ENCODE data around the gene WNT6. TPM values are rescaled to one million over a fixed set of nuclear protein-coding genes. Genes with fewer than 3 reads are reported as not detected.

The WNT6 gene
- total and polyA plus RNA-seq, 3 experiments from 2014 or later = 0.27 to 0.42 (median 0.39) TPM

- Mint-ChIP-seq H3K4me1 (peaks cover 21 to 35% (median 25%) of the 10 kb centered on the region in 3 donors), H3K27ac (peak overlapping the region in 3 of 8 donors; percentile 44 to 51 (median 50)), H3K27me3 (peaks cover 39 to 71% of the 10 kb centered on the region in 2 donors), H3K9me3 (no peaks in the 10 kb centered on the region), H3K36me3 (no peaks in the 10 kb centered on the region), H3K4me3 (peak overlapping the region; percentile 73 to 91 (median 76))
- Histone ChIP-seq H3K4me1 (ENCODE audit: insufficient read depth, low read length) (peaks cover 25% of the 10 kb centered on the region), H3K4me3 (ENCODE audit: low read length) (peak overlapping the region; percentile 20), H3K36me3 (ENCODE audit: insufficient read depth, low read length) (no peaks in the 10 kb centered on the region), H3K27me3 (ENCODE audit: insufficient read depth, low read length, poor library complexity, severe bottlenecking) (peaks cover 19% of the 10 kb centered on the region), H3K27ac (ENCODE audit: low read depth, low read length) (no peak overlapping the region), H3K9me3 (ENCODE audit: low read length) (no peaks in the 10 kb centered on the region)
- CTCF ChIA-PET = interaction anchor here (0.9 to 23.1 kb wide), 5 partner anchors 8 to 109 kb away, joined by 3 to 1010 read pairs (median 5); no protein-coding TSS in a partner anchor
- POLR2A ChIA-PET = no interaction called here
- DNase-seq = no peak
These were observed 12.0 kb downstream of the WNT6 start for GRCh38 chr2:218871345-218872302.

- peaks cover 32% of the 10 kb centered on the region for H3K4me1 ChIP-seq (ENCODE audit: insufficient read depth, low read length)
- H3K36me3 ChIP-seq (ENCODE audit: insufficient read depth, low read length) = no peaks in the 10 kb centered on the region
- H3K36me3 Mint-ChIP-seq = no peaks in the 10 kb centered on the region
- ChIA-PET CTCF (interaction anchor here (0.9 to 23.1 kb wide), 6 partner anchors 9 to 119 kb away, joined by 3 to 1010 read pairs (median 4); no protein-coding TSS in a partner anchor), POLR2A (no interaction called here)
- no peak overlapping the region for H3K4me3 ChIP-seq (ENCODE audit: low read length)
- H3K4me3 Mint-ChIP-seq = peak overlapping the region in 4 of 7 donors; percentile 53 to 77 (median 68)
- peaks cover 24 to 42% (median 32%) of the 10 kb centered on the region in 3 donors for H3K4me1 Mint-ChIP-seq
- no peaks in the 10 kb centered on the region for H3K9me3 ChIP-seq (ENCODE audit: low read length)
- H3K27me3 Mint-ChIP-seq = peaks cover 34 to 64% of the 10 kb centered on the region in 2 donors
- no peak for DNase-seq
- H3K27me3 ChIP-seq (ENCODE audit: insufficient read depth, low read length, poor library complexity, severe bottlenecking) = peaks cover 19% of the 10 kb centered on the region
- peak overlapping the region in 1 of 8 donors; percentile 68 for H3K27ac Mint-ChIP-seq
- H3K9me3 Mint-ChIP-seq = no peaks in the 10 kb centered on the region
- no peak overlapping the region for H3K27ac ChIP-seq (ENCODE audit: low read depth, low read length)
These were observed 13.2 kb downstream of the WNT6 start for GRCh38 chr2:218872645-218873358.

DNA sequence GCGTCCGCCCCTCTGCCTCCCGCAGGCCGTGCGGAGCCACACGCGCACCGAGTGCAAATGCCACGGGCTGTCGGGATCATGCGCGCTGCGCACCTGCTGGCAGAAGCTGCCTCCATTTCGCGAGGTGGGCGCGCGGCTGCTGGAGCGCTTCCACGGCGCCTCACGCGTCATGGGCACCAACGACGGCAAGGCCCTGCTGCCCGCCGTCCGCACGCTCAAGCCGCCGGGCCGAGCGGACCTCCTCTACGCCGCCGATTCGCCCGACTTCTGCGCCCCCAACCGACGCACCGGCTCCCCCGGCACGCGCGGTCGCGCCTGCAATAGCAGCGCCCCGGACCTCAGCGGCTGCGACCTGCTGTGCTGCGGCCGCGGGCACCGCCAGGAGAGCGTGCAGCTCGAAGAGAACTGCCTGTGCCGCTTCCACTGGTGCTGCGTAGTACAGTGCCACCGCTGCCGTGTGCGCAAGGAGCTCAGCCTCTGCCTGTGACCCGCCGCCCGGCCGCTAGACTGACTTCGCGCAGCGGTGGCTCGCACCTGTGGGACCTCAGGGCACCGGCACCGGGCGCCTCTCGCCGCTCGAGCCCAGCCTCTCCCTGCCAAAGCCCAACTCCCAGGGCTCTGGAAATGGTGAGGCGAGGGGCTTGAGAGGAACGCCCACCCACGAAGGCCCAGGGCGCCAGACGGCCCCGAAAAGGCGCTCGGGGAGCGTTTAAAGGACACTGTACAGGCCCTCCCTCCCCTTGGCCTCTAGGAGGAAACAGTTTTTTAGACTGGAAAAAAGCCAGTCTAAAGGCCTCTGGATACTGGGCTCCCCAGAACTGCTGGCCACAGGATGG lies 14.0 kb downstream of the WNT6 start:
- POLR2A ChIA-PET = interaction anchor here (4.0 kb wide), 1 partner anchor 24 kb away, joined by 54 read pairs; no protein-coding TSS in a partner anchor
- CTCF ChIA-PET = interaction anchor here (1.0 to 23.1 kb wide), 4 partner anchors 13 to 118 kb away, joined by 3 to 1010 read pairs (median 34); no protein-coding TSS in a partner anchor

GRCh38 chr2:218875692-218876246 lies 16.2 kb downstream of the WNT6 start:
- CTCF ChIA-PET = interaction anchor here (0.7 to 23.1 kb wide), 19 partner anchors 8 to 480 kb away, joined by 3 to 1010 read pairs (median 6); no protein-coding TSS in a partner anchor
- H3K9me3 ChIP-seq (ENCODE audit: low read length) = no peaks in the 10 kb centered on the region
- H3K27me3 ChIP-seq (ENCODE audit: insufficient read depth, low read length, poor library complexity, severe bottlenecking) = peaks cover 19% of the 10 kb centered on the region
- DNase-seq = no peak
- peaks cover 29 to 50% (median 37%) of the 10 kb centered on the region in 3 donors for H3K4me1 Mint-ChIP-seq
- H3K27me3 Mint-ChIP-seq = peaks cover 36 to 41% of the 10 kb centered on the region in 2 donors
- peaks cover 42% of the 10 kb centered on the region for H3K4me1 ChIP-seq (ENCODE audit: insufficient read depth, low read length)
- H3K27ac Mint-ChIP-seq = no peak overlapping the region
- POLR2A ChIA-PET = interaction anchor here (0.9 to 4.0 kb wide), 3 partner anchors 17 to 22 kb away, joined by 3 to 54 read pairs (median 5); no protein-coding TSS in a partner anchor
- no peak overlapping the region for H3K27ac ChIP-seq (ENCODE audit: low read depth, low read length)
- H3K9me3 Mint-ChIP-seq = no peaks in the 10 kb centered on the region
- H3K4me3 Mint-ChIP-seq = peak overlapping the region in 1 of 7 donors; percentile 40
- H3K4me3 ChIP-seq (ENCODE audit: low read length) = no peak overlapping the region
- H3K36me3 ChIP-seq (ENCODE audit: insufficient read depth, low read length) = no peaks in the 10 kb centered on the region
- no peaks in the 10 kb centered on the region for H3K36me3 Mint-ChIP-seq

More for the DNA sequence above, 14.0 kb downstream of the WNT6 start:
- no peak overlapping the region for H3K4me3 ChIP-seq (ENCODE audit: low read length)
- H3K27me3 ChIP-seq (ENCODE audit: insufficient read depth, low read length, poor library complexity, severe bottlenecking) = peaks cover 19% of the 10 kb centered on the region
- H3K4me1 ChIP-seq (ENCODE audit: insufficient read depth, low read length) = peaks cover 32% of the 10 kb centered on the region
- peak overlapping the region in 2 of 7 donors; percentile 52 to 53 for H3K4me3 Mint-ChIP-seq
- H3K27me3 Mint-ChIP-seq = peaks cover 34 to 58% of the 10 kb centered on the region in 2 donors
- peaks cover 24 to 42% (median 32%) of the 10 kb centered on the region in 3 donors for H3K4me1 Mint-ChIP-seq
- peak overlapping the region in 1 of 8 donors; percentile 68 for H3K27ac Mint-ChIP-seq
- no peaks in the 10 kb centered on the region for H3K36me3 Mint-ChIP-seq
- H3K27ac ChIP-seq (ENCODE audit: low read depth, low read length) = no peak overlapping the region
- H3K9me3 Mint-ChIP-seq = no peaks in the 10 kb centered on the region
- H3K9me3 ChIP-seq (ENCODE audit: low read length) = no peaks in the 10 kb centered on the region
- no peak for DNase-seq
- no peaks in the 10 kb centered on the region for H3K36me3 ChIP-seq (ENCODE audit: insufficient read depth, low read length)

DNA sequence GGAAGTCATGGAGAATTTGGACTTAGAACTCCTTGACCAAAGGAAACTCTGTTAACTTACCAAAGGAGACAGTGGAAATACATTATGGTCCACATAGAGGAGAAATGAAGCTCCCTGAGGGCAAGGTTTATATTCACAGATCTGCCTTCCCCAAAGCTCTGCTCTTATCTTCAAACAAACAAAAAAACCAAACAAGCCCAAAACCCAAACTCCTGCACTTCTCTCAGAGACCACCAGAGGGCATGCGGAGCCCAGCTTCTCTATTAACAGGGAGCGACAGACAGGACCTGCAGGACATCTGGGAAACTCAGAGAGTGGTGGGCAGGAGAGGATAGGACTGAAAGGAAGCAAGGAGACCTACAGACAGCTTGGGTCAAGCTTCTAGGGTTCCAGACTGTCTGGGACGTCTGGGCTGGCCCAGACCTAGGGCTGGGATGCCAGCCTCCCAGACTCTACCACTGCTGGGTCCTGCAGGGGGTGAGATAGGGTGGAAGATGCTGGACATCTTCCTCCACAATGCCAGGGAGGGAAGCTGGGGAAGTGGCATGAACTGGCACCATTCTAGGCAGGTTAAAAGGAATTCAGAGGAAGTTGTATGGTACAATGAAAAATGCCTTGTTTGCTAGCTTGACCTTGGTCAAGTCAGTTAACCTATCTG lies 17.1 kb downstream of the WNT6 start:
- Mint-ChIP-seq H3K4me3 (peak overlapping the region in 1 of 7 donors; percentile 35), H3K27me3 (peaks cover 35 to 38% of the 10 kb centered on the region in 2 donors), H3K36me3 (no peaks in the 10 kb centered on the region), H3K9me3 (no peaks in the 10 kb centered on the region), H3K4me1 (peaks cover 34 to 51% (median 41%) of the 10 kb centered on the region in 3 donors), H3K27ac (peak overlapping the region in 5 of 8 donors; percentile 47 to 77 (median 66))
- DNase-seq = peak; percentile 52 to 81 (median 70)
- CTCF ChIA-PET = interaction anchor here (0.7 to 23.1 kb wide), 22 partner anchors 8 to 480 kb away, joined by 3 to 1010 read pairs (median 6); partner anchors contain the start of genes BCS1L and ZNF142
- no peaks in the 10 kb centered on the region for H3K36me3 ChIP-seq (ENCODE audit: insufficient read depth, low read length)
- POLR2A ChIA-PET = interaction anchor here (0.9 to 4.0 kb wide), 3 partner anchors 16 to 21 kb away, joined by 3 to 54 read pairs (median 5); no protein-coding TSS in a partner anchor
- no peak overlapping the region for H3K27ac ChIP-seq (ENCODE audit: low read depth, low read length)
- H3K9me3 ChIP-seq (ENCODE audit: low read length) = no peaks in the 10 kb centered on the region
- no peak overlapping the region for H3K4me3 ChIP-seq (ENCODE audit: low read length)
- H3K27me3 ChIP-seq (ENCODE audit: insufficient read depth, low read length, poor library complexity, severe bottlenecking) = peaks cover 19% of the 10 kb centered on the region
- H3K4me1 ChIP-seq (ENCODE audit: insufficient read depth, low read length) = peaks cover 45% of the 10 kb centered on the region

- peaks cover 43% of the 10 kb centered on the region for H3K4me1 ChIP-seq (ENCODE audit: insufficient read depth, low read length)
- H3K27me3 ChIP-seq (ENCODE audit: insufficient read depth, low read length, poor library complexity, severe bottlenecking) = peaks cover 19% of the 10 kb centered on the region
- H3K4me1 Mint-ChIP-seq = peaks cover 32 to 51% (median 41%) of the 10 kb centered on the region in 3 donors
- ChIA-PET POLR2A (interaction anchor here (1.1 to 4.0 kb wide), 2 partner anchors 15 to 20 kb away, joined by 5 to 54 read pairs; no protein-coding TSS in a partner anchor), CTCF (interaction anchor here (0.7 to 23.1 kb wide), 11 partner anchors 9 to 218 kb away, joined by 4 to 1010 read pairs (median 16); partner anchors contain the start of genes BCS1L and ZNF142)
- no peaks in the 10 kb centered on the region for H3K9me3 ChIP-seq (ENCODE audit: low read length)
- no peak overlapping the region for H3K27ac ChIP-seq (ENCODE audit: low read depth, low read length)
- peak overlapping the region in 1 of 7 donors; percentile 35 for H3K4me3 Mint-ChIP-seq
- H3K4me3 ChIP-seq (ENCODE audit: low read length) = no peak overlapping the region
- peak in 1 of 5 donors; percentile 41 for DNase-seq
- no peaks in the 10 kb centered on the region for H3K36me3 ChIP-seq (ENCODE audit: insufficient read depth, low read length)
- H3K27me3 Mint-ChIP-seq = peaks cover 32% of the 10 kb centered on the region in 2 donors
- H3K36me3 Mint-ChIP-seq = no peaks in the 10 kb centered on the region
- H3K27ac Mint-ChIP-seq = peak overlapping the region in 6 of 8 donors; percentile 12 to 88 (median 61)
- no peaks in the 10 kb centered on the region for H3K9me3 Mint-ChIP-seq
These were observed 17.7 kb downstream of the WNT6 start for GRCh38 chr2:218877331-218877730.
